ENCODE results near the gene PDE6H. TPM values are rescaled to one million over a fixed set of nuclear protein-coding genes. Genes with fewer than 3 reads are reported as not detected.

PDE6H gene
- polyA plus RNA-seq, 1 donor (not counting 4 experiments of a cell fraction or from before 2014, with no cell fraction given) = not detected

GRCh38 chr12:14936224-14936861 lies 36.5 kb upstream of the PDE6H start:
- peak; percentile 29 for FAIRE-seq
- Histone ChIP-seq H3K9ac (ENCODE audit: control insufficient read depth, extremely low read depth, insufficient read depth, low read length) (no peak overlapping the region), H3K4me2 (ENCODE audit: control insufficient read depth, extremely low read depth, insufficient read depth, low read depth, low read length) (peak overlapping the region; percentile 9), H3K4me3 (ENCODE audit: control insufficient read depth in 2 of 3, extremely low read depth in 1 of 3, insufficient read depth in 2 of 3, low read depth in 1 of 3, low read length in 3 of 3) (no peak overlapping the region), H3K27me3 (ENCODE audit: control insufficient read depth, extremely low read depth, insufficient read depth, low read length) (no peaks in the 10 kb centered on the region), H3K79me2 (ENCODE audit: control insufficient read depth, insufficient read depth, low read length) (no peaks in the 10 kb centered on the region), H3K9me1 (ENCODE audit: control insufficient read depth, extremely low read depth, insufficient read depth, low read length) (no peaks in the 10 kb centered on the region), H3K9me3 (ENCODE audit: control insufficient read depth, low read depth, low read length) (no peaks in the 10 kb centered on the region), H4K20me1 (ENCODE audit: control insufficient read depth, extremely low read depth, insufficient read depth, low read length) (no peaks in the 10 kb centered on the region), H2AFZ (ENCODE audit: control insufficient read depth, low read length) (peak overlapping the region; percentile 14), H3K36me3 (ENCODE audit: control insufficient read depth in 2 of 2, extremely low read depth in 1 of 2, insufficient read depth in 2 of 2, low read length in 2 of 2) (no peaks in the 10 kb centered on the region), H3K27ac (ENCODE audit: control insufficient read depth, insufficient read depth, low read length) (no peak overlapping the region), H3K4me1 (ENCODE audit: control insufficient read depth, extremely low read depth, insufficient read depth, low read length) (peaks cover 7% of the 10 kb centered on the region)
- dilution Hi-C loops (cut with MboI; ENCODE audit: extremely low pct_ligation_motif_present, low sequenced_read_pairs) = no loop called here
- peak; percentile 54 to 74 (median 65) for TF ChIP-seq CTCF (optimal IDR thresholded peaks at IDR 0.05 in 1 of 3, IDR thresholded peaks at IDR 0.05 in 1 of 3, conservative IDR thresholded peaks at IDR 0.05 in 1 of 3; ENCODE audit: extremely low read depth in 1 of 3, insufficient read depth in 2 of 3, low read length in 3 of 3)
- TF ChIP-seq EZH2 (IDR thresholded peaks at IDR 0.05; ENCODE audit: low read length) = no peak
- no peak for DNase-seq (ENCODE audit: low read depth, low spot score)

- Histone ChIP-seq H3K4me2 (ENCODE audit: control insufficient read depth, extremely low read depth, insufficient read depth, low read depth, low read length) (no peak overlapping the region), H3K9me1 (ENCODE audit: control insufficient read depth, extremely low read depth, insufficient read depth, low read length) (no peaks in the 10 kb centered on the region), H3K4me1 (ENCODE audit: control insufficient read depth, extremely low read depth, insufficient read depth, low read length) (peaks cover 3% of the 10 kb centered on the region), H3K36me3 (ENCODE audit: control insufficient read depth in 2 of 2, extremely low read depth in 1 of 2, insufficient read depth in 2 of 2, low read length in 2 of 2) (no peaks in the 10 kb centered on the region), H3K9ac (ENCODE audit: control insufficient read depth, extremely low read depth, insufficient read depth, low read length) (no peak overlapping the region), H3K79me2 (ENCODE audit: control insufficient read depth, insufficient read depth, low read length) (no peaks in the 10 kb centered on the region), H3K27ac (ENCODE audit: control insufficient read depth, insufficient read depth, low read length) (no peak overlapping the region), H3K4me3 (ENCODE audit: control insufficient read depth in 2 of 3, extremely low read depth in 1 of 3, insufficient read depth in 2 of 3, low read depth in 1 of 3, low read length in 3 of 3) (no peak overlapping the region), H4K20me1 (ENCODE audit: control insufficient read depth, extremely low read depth, insufficient read depth, low read length) (no peaks in the 10 kb centered on the region), H2AFZ (ENCODE audit: control insufficient read depth, low read length) (no peak overlapping the region), H3K9me3 (ENCODE audit: control insufficient read depth, low read depth, low read length) (no peaks in the 10 kb centered on the region), H3K27me3 (ENCODE audit: control insufficient read depth, extremely low read depth, insufficient read depth, low read length) (no peaks in the 10 kb centered on the region)
- dilution Hi-C loops (cut with MboI; ENCODE audit: extremely low pct_ligation_motif_present, low sequenced_read_pairs) = no loop called here
- FAIRE-seq (no peak), DNase-seq (ENCODE audit: low read depth, low spot score) (no peak)
- TF ChIP-seq EZH2 (IDR thresholded peaks at IDR 0.05; ENCODE audit: low read length) (no peak), CTCF (optimal IDR thresholded peaks at IDR 0.05 in 1 of 3, IDR thresholded peaks at IDR 0.05 in 1 of 3, conservative IDR thresholded peaks at IDR 0.05 in 1 of 3; ENCODE audit: extremely low read depth in 1 of 3, insufficient read depth in 2 of 3, low read length in 3 of 3) (no peak)
These were observed 35.8 kb upstream of the PDE6H start for GRCh38 chr12:14937014-14937413.

Data from keratinocyte (primary cell).